ENCODE measurements around the gene ATF7IP2. TPM values are rescaled to one million over a fixed set of nuclear protein-coding genes. Genes with fewer than 3 reads are reported as not detected.
A peak's percentile ranks its signal among the peaks of the same experiment; 100 is the strongest.

Gene ATF7IP2
- total RNA-seq, 1 experiment from 2014 or later, result 22.8 TPM

GRCh38 chr16:10525214-10525825 is 139.5 kb downstream of the ATF7IP2 start:
- ChIA-PET CTCF (interaction anchor here (0.7 to 1.4 kb wide), 5 partner anchors 9 to 394 kb away, joined by 3 to 6 read pairs (median 3); partner anchors contain the start of gene EMP2), POLR2A (no interaction called here)
- Mint-ChIP-seq H3K9me3 (no peaks in the 10 kb centered on the region), H3K27me3 (ENCODE audit: low read depth) (no peaks in the 10 kb centered on the region; the same call in 1 of the 2 replicates), H3K36me3 (no peaks in the 10 kb centered on the region), H3K4me3 (no peak overlapping the region), H3K4me1 (no peaks in the 10 kb centered on the region), H3K27ac (no peak overlapping the region)
- ATAC-seq (no peak), DNase-seq (ENCODE audit: low spot score) (no peak)
- TF ChIP-seq GABPB1 (CRISPR knock-in tag; IDR thresholded peaks at IDR 0.05) (no peak), NFYB (CRISPR knock-in tag; conservative IDR thresholded peaks at IDR 0.05; ENCODE audit: low read depth) (no peak), MAX (CRISPR knock-in tag; IDR thresholded peaks at IDR 0.05) (no peak), ZNF532 (CRISPR knock-in tag; IDR thresholded peaks at IDR 0.05; ENCODE audit: borderline replicate concordance) (no peak), ZNF121 (CRISPR knock-in tag; IDR thresholded peaks at IDR 0.05) (no peak), TCF7 (CRISPR knock-in tag; IDR thresholded peaks at IDR 0.05; ENCODE audit: low read depth) (no peak), ZNF219 (CRISPR knock-in tag; IDR thresholded peaks at IDR 0.05; ENCODE audit: borderline replicate concordance) (no peak), E2F5 (CRISPR knock-in tag; IDR thresholded peaks at IDR 0.05) (no peak), ZNF396 (CRISPR knock-in tag; IDR thresholded peaks at IDR 0.05; ENCODE audit: borderline replicate concordance) (no peak), ZNF416 (CRISPR knock-in tag; IDR thresholded peaks at IDR 0.05) (no peak), NR2C2 (CRISPR knock-in tag; IDR thresholded peaks at IDR 0.05) (no peak), ZNF317 (CRISPR knock-in tag; IDR thresholded peaks at IDR 0.05; ENCODE audit: borderline replicate concordance, low read depth) (no peak), HMGA2 (CRISPR knock-in tag; IDR thresholded peaks at IDR 0.05) (no peak)
- TF ChIP-seq, protein P1, sequence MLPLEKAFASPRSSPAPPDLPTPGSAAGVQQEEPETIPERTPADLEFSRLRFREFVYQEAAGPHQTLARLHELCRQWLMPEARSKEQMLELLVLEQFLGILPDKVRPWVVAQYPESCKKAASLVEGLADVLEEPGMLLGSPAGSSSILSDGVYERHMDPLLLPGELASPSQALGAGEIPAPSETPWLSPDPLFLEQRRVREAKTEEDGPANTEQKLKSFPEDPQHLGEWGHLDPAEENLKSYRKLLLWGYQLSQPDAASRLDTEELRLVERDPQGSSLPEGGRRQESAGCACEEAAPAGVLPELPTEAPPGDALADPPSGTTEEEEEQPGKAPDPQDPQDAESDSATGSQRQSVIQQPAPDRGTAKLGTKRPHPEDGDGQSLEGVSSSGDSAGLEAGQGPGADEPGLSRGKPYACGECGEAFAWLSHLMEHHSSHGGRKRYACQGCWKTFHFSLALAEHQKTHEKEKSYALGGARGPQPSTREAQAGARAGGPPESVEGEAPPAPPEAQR (CRISPR knock-in tag; IDR thresholded peaks at IDR 0.05), result no peak
- TF ChIP-seq, protein P2, sequence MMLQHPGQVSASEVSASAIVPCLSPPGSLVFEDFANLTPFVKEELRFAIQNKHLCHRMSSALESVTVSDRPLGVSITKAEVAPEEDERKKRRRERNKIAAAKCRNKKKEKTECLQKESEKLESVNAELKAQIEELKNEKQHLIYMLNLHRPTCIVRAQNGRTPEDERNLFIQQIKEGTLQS (CRISPR knock-in tag; conservative IDR thresholded peaks at IDR 0.05), result no peak

GRCh38 chr16:10526962-10527361 is 141.1 kb downstream of the ATF7IP2 start:
- ATAC-seq (no peak), DNase-seq (ENCODE audit: low spot score) (no peak)
- TF ChIP-seq ZNF121 (CRISPR knock-in tag; IDR thresholded peaks at IDR 0.05) (peak; percentile 42; the same call in 1 of the 2 replicates), ZNF263 (CRISPR knock-in tag; IDR thresholded peaks at IDR 0.05; ENCODE audit: low read depth) (no peak)
- H3K4me1 Mint-ChIP-seq, result no peaks in the 10 kb centered on the region
- CTCF ChIA-PET, result no interaction called here
- H3K36me3 Mint-ChIP-seq, result no peaks in the 10 kb centered on the region
- POLR2A ChIA-PET, result interaction anchor here (0.6 kb wide), 1 partner anchor 454 kb away, joined by 6 read pairs; no protein-coding TSS in a partner anchor
- H3K9me3 Mint-ChIP-seq, result no peaks in the 10 kb centered on the region
- no peaks in the 10 kb centered on the region; the same call in 1 of the 2 replicates for H3K27me3 Mint-ChIP-seq (ENCODE audit: low read depth)
- H3K4me3 Mint-ChIP-seq, result no peak overlapping the region
- no peak overlapping the region for H3K27ac Mint-ChIP-seq
